Measurements from ENCODE around the gene ATG2B.

GRCh38 chr14:96338551-96338950 lies 24.6 kb downstream of the ATG2B start:
- TF ChIP-seq CTCF (conservative IDR thresholded peaks at IDR 0.05; ENCODE audit: low read depth, low read length) (no peak), POLR2A (IDR thresholded peaks at IDR 0.05; ENCODE audit: low read depth, low read length) (no peak)

All from IMR-90 (cell line).